ENCODE results near the gene ZNF189. TPM values are rescaled to one million over a fixed set of nuclear protein-coding genes. Genes with fewer than 3 reads are reported as not detected.
"Not testable (repeated sequence)": the region's sequence is repeated elsewhere in the genome, so short reads cannot be mapped to it uniquely, and the experiment has no call there.

ZNF189 gene
- total and polyA plus RNA-seq, 4 donors: 5.9 to 23.3 (median 14.5) TPM

GRCh38 chr9:101375546-101375945, 23.1 kb upstream of the ZNF189 start:
- Histone ChIP-seq H3K27ac (ENCODE audit: low read depth in 1 of 2, low read length in 2 of 2) (no peak overlapping the region), H3K4me1 (ENCODE audit: control insufficient read depth in 1 of 2, insufficient read depth in 2 of 2, low read length in 2 of 2) (no peaks in the 10 kb centered on the region), H3K27me3 (ENCODE audit: control insufficient read depth in 1 of 2, insufficient read depth in 2 of 2, low read length in 1 of 2) (no peaks in the 10 kb centered on the region), H3K9me3 (ENCODE audit: control insufficient read depth, low read length) (peaks cover 3% of the 10 kb centered on the region), H3K4me3 (ENCODE audit: low read length in 2 of 2) (no peak overlapping the region), H3K36me3 (ENCODE audit: control insufficient read depth in 1 of 2, insufficient read depth in 2 of 2, low read length in 1 of 2) (no peaks in the 10 kb centered on the region)
- DNase-seq (no peak), ATAC-seq (ENCODE audit: low FRiP score) (no peak)
- WGBS, 2 donors: 82 to 86% methylated on average over 12 of the region's 12 CpGs
- intact Hi-C loops (cut with DNase I): no loop called here

GRCh38 chr9:101376111-101376848, 22.4 kb upstream of the ZNF189 start:
- no peaks in the 10 kb centered on the region for H3K4me1 ChIP-seq (ENCODE audit: control insufficient read depth in 1 of 2, insufficient read depth in 2 of 2, low read length in 2 of 2)
- H3K4me3 ChIP-seq (ENCODE audit: low read length in 2 of 2): no peak overlapping the region
- H3K27ac ChIP-seq (ENCODE audit: low read depth in 1 of 2, low read length in 2 of 2): no peak overlapping the region
- no peaks in the 10 kb centered on the region for H3K27me3 ChIP-seq (ENCODE audit: control insufficient read depth in 1 of 2, insufficient read depth in 2 of 2, low read length in 1 of 2)
- peaks cover 3% of the 10 kb centered on the region for H3K9me3 ChIP-seq (ENCODE audit: control insufficient read depth, low read length)
- intact Hi-C loops (cut with DNase I): no loop called here
- DNase-seq: no peak
- no peaks in the 10 kb centered on the region for H3K36me3 ChIP-seq (ENCODE audit: control insufficient read depth in 1 of 2, insufficient read depth in 2 of 2, low read length in 1 of 2)
- ATAC-seq (ENCODE audit: low FRiP score): no peak
- WGBS, 2 donors: 35 to 44% methylated on average over 6 of the region's 6 CpGs

GRCh38 chr9:101380295-101380694, 18.4 kb upstream of the ZNF189 start:
- Histone ChIP-seq H3K4me1 (ENCODE audit: control insufficient read depth in 1 of 2, insufficient read depth in 2 of 2, low read length in 2 of 2) (no peaks in the 10 kb centered on the region), H3K4me3 (ENCODE audit: low read length in 2 of 2) (no peak overlapping the region), H3K9me3 (ENCODE audit: control insufficient read depth, low read length) (peaks cover 3% of the 10 kb centered on the region), H3K27ac (ENCODE audit: low read depth in 1 of 2, low read length in 2 of 2) (no peak overlapping the region), H3K36me3 (ENCODE audit: control insufficient read depth in 1 of 2, insufficient read depth in 2 of 2, low read length in 1 of 2) (no peaks in the 10 kb centered on the region), H3K27me3 (ENCODE audit: control insufficient read depth in 1 of 2, insufficient read depth in 2 of 2, low read length in 1 of 2) (no peaks in the 10 kb centered on the region)
- DNase-seq: no peak
- no peak for ATAC-seq (ENCODE audit: low FRiP score)
- intact Hi-C loops (cut with DNase I): no loop called here

- WGBS, 2 donors: 92 to 95% methylated on average over 3 of the region's 3 CpGs
- Histone ChIP-seq H3K27me3 (ENCODE audit: control insufficient read depth in 1 of 2, insufficient read depth in 2 of 2, low read length in 1 of 2) (no peaks in the 10 kb centered on the region), H3K4me3 (ENCODE audit: low read length in 2 of 2) (no peak overlapping the region), H3K36me3 (ENCODE audit: control insufficient read depth in 1 of 2, insufficient read depth in 2 of 2, low read length in 1 of 2) (no peaks in the 10 kb centered on the region), H3K9me3 (ENCODE audit: control insufficient read depth, low read length) (no peaks in the 10 kb centered on the region), H3K27ac (ENCODE audit: low read depth in 1 of 2, low read length in 2 of 2) (no peak overlapping the region), H3K4me1 (ENCODE audit: control insufficient read depth in 1 of 2, insufficient read depth in 2 of 2, low read length in 2 of 2) (no peaks in the 10 kb centered on the region)
- ATAC-seq (ENCODE audit: low FRiP score) (no peak), DNase-seq (no peak)
- intact Hi-C loops (cut with DNase I): no loop called here
Measured at GRCh38 chr9:101381118-101381517, 17.5 kb upstream of the ZNF189 start.

GRCh38 chr9:101381833-101382342, 16.8 kb upstream of the ZNF189 start:
- WGBS, 2 donors: 88 to 91% methylated on average over 2 of the region's 2 CpGs
- Histone ChIP-seq H3K36me3 (ENCODE audit: control insufficient read depth in 1 of 2, insufficient read depth in 2 of 2, low read length in 1 of 2) (no peaks in the 10 kb centered on the region), H3K4me1 (ENCODE audit: control insufficient read depth in 1 of 2, insufficient read depth in 2 of 2, low read length in 2 of 2) (no peaks in the 10 kb centered on the region), H3K27ac (ENCODE audit: low read depth in 1 of 2, low read length in 2 of 2) (no peak overlapping the region), H3K9me3 (ENCODE audit: control insufficient read depth, low read length) (no peaks in the 10 kb centered on the region), H3K27me3 (ENCODE audit: control insufficient read depth in 1 of 2, insufficient read depth in 2 of 2, low read length in 1 of 2) (no peaks in the 10 kb centered on the region), H3K4me3 (ENCODE audit: low read length in 2 of 2) (no peak overlapping the region)
- no peak for ATAC-seq (ENCODE audit: low FRiP score)
- intact Hi-C loops (cut with DNase I): no loop called here
- DNase-seq: no peak

GRCh38 chr9:101383361-101383760, 15.3 kb upstream of the ZNF189 start:
- no peaks in the 10 kb centered on the region for H3K27me3 ChIP-seq (ENCODE audit: control insufficient read depth in 1 of 2, insufficient read depth in 2 of 2, low read length in 1 of 2)
- intact Hi-C loops (cut with DNase I): no loop called here
- H3K36me3 ChIP-seq (ENCODE audit: control insufficient read depth in 1 of 2, insufficient read depth in 2 of 2, low read length in 1 of 2): no peaks in the 10 kb centered on the region
- H3K27ac ChIP-seq (ENCODE audit: low read depth in 1 of 2, low read length in 2 of 2): no peak overlapping the region
- H3K4me1 ChIP-seq (ENCODE audit: control insufficient read depth in 1 of 2, insufficient read depth in 2 of 2, low read length in 2 of 2): no peaks in the 10 kb centered on the region
- no peak for ATAC-seq (ENCODE audit: low FRiP score)
- H3K4me3 ChIP-seq (ENCODE audit: low read length in 2 of 2): no peak overlapping the region
- no peaks in the 10 kb centered on the region for H3K9me3 ChIP-seq (ENCODE audit: control insufficient read depth, low read length)
- DNase-seq: no peak
- 92% methylated on average over 2 of the region's 2 CpGs for WGBS, 2 donors

- intact Hi-C loops (cut with DNase I); H3K9me3 ChIP-seq (ENCODE audit: control insufficient read depth, low read length); DNase-seq; ATAC-seq (ENCODE audit: low FRiP score); H3K36me3 ChIP-seq (ENCODE audit: control insufficient read depth in 1 of 2, insufficient read depth in 2 of 2, low read length in 1 of 2); H3K27me3 ChIP-seq (ENCODE audit: control insufficient read depth in 1 of 2, insufficient read depth in 2 of 2, low read length in 1 of 2); H3K27ac ChIP-seq (ENCODE audit: low read depth in 1 of 2, low read length in 2 of 2); H3K4me3 ChIP-seq (ENCODE audit: low read length in 2 of 2); H3K4me1 ChIP-seq (ENCODE audit: control insufficient read depth in 1 of 2, insufficient read depth in 2 of 2, low read length in 2 of 2): not testable (repeated sequence)
- 86 to 89% methylated on average over 11 of the region's 11 CpGs for WGBS, 2 donors
Measured at GRCh38 chr9:101384873-101385536, 13.6 kb upstream of the ZNF189 start, which contains the start of gene BAAT. Gene BAAT (minus strand): TSS chr9:101385006. CDS start chr9:101371404, 13,602 bp downstream.

- ATAC-seq (ENCODE audit: low FRiP score): no peak
- H3K9me3 ChIP-seq (ENCODE audit: control insufficient read depth, low read length): no peaks in the 10 kb centered on the region
- no peaks in the 10 kb centered on the region for H3K27me3 ChIP-seq (ENCODE audit: control insufficient read depth in 1 of 2, insufficient read depth in 2 of 2, low read length in 1 of 2)
- 52 to 54% methylated on average over 6 of the region's 6 CpGs for WGBS, 2 donors
- H3K27ac ChIP-seq (ENCODE audit: low read depth in 1 of 2, low read length in 2 of 2): no peak overlapping the region
- no peaks in the 10 kb centered on the region for H3K36me3 ChIP-seq (ENCODE audit: control insufficient read depth in 1 of 2, insufficient read depth in 2 of 2, low read length in 1 of 2)
- H3K4me3 ChIP-seq (ENCODE audit: low read length in 2 of 2): no peak overlapping the region
- DNase-seq: no peak
- no peaks in the 10 kb centered on the region for H3K4me1 ChIP-seq (ENCODE audit: control insufficient read depth in 1 of 2, insufficient read depth in 2 of 2, low read length in 2 of 2)
- intact Hi-C loops (cut with DNase I): no loop called here
Measured at GRCh38 chr9:101387871-101388506, 10.7 kb upstream of the ZNF189 start.

All from aorta (tissue), 5 donors.